ENCODE data around the gene SLC38A10. TPM values are rescaled to one million over a fixed set of nuclear protein-coding genes. Genes with fewer than 3 reads are reported as not detected.

Gene SLC38A10
- total and polyA plus RNA-seq, 10 of the 15 experiments (the other 5 are each of a cell fraction or from before 2014, with no cell fraction given), result 0.52 to 67.9 (median 22.1) TPM

DNA sequence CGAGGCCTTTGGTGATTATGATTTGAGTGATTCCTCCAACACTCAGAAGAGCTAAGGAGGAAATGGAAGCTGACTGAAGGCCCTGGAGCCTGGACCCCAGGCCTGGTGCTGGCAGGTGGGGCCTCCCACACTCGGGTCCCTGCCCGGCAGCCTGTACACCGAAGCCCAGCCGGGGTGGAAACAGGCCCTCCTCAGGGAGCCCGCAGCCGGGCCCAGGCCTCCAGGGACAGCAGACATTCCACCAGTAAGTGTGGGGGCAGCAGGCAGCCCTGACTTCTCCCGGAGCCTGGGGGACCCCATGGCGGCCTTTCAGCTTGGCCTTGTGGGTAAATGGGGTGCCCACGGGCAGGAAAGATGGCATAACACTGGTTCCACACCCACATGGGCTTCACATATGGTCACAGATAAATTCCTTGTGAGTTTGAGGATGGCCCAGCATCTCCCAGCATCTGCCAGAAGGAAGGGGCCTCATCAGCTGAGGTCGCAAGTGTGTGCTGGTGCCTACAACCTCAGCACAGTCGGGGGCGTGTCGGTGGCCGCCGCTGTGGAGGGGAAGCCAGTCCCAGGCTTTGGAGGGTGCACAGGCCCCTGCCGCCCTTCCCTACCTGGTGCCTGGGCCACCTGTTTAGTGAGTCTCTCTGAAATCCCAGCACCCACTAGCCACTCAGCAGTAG lies 29.2 kb upstream of the SLC38A10 start:
- BruUV-seq (replicated peaks), result no TSS peak
- no peak overlapping the region for H3K27ac ChIP-seq (ENCODE audit: control insufficient read depth, insufficient read depth)
- no peak overlapping the region for H3K4me2 ChIP-seq (ENCODE audit: control insufficient read depth, insufficient read depth)
- no peak overlapping the region for H3K4me3 ChIP-seq
- ChIA-PET SMC1A (ENCODE audit: uncharacterized antibody, unreplicated experiment) (interaction anchor here (0.6 kb wide), 1 partner anchor 36 kb away, joined by 3 read pairs; no protein-coding TSS in a partner anchor), RAD21 (ENCODE audit: unreplicated experiment) (interaction anchor here (1.1 kb wide), 1 partner anchor 32 kb away, joined by 3 read pairs; no protein-coding TSS in a partner anchor), POLR2A (no interaction called here), CTCF (no interaction called here)
- H3K79me2 ChIP-seq (ENCODE audit: control insufficient read depth, insufficient read depth, low read length), result no peaks in the 10 kb centered on the region
- peaks cover under 1% of the 10 kb centered on the region; the same call in 1 of the 2 replicates for H3K4me1 ChIP-seq (ENCODE audit: control insufficient read depth, insufficient read depth, low read length)
- FAIRE-seq (no peak), DNase-seq (ENCODE audit: low read depth, low spot score) (no peak), ATAC-seq (no peak)
- H2AFZ ChIP-seq (ENCODE audit: control insufficient read depth, low read depth, low read length), result no peak overlapping the region
- no peak for TF ChIP-seq POLR2AphosphoS5 (IDR thresholded peaks at IDR 0.05; ENCODE audit: low read length)
- TF ChIP-seq, protein P1, sequence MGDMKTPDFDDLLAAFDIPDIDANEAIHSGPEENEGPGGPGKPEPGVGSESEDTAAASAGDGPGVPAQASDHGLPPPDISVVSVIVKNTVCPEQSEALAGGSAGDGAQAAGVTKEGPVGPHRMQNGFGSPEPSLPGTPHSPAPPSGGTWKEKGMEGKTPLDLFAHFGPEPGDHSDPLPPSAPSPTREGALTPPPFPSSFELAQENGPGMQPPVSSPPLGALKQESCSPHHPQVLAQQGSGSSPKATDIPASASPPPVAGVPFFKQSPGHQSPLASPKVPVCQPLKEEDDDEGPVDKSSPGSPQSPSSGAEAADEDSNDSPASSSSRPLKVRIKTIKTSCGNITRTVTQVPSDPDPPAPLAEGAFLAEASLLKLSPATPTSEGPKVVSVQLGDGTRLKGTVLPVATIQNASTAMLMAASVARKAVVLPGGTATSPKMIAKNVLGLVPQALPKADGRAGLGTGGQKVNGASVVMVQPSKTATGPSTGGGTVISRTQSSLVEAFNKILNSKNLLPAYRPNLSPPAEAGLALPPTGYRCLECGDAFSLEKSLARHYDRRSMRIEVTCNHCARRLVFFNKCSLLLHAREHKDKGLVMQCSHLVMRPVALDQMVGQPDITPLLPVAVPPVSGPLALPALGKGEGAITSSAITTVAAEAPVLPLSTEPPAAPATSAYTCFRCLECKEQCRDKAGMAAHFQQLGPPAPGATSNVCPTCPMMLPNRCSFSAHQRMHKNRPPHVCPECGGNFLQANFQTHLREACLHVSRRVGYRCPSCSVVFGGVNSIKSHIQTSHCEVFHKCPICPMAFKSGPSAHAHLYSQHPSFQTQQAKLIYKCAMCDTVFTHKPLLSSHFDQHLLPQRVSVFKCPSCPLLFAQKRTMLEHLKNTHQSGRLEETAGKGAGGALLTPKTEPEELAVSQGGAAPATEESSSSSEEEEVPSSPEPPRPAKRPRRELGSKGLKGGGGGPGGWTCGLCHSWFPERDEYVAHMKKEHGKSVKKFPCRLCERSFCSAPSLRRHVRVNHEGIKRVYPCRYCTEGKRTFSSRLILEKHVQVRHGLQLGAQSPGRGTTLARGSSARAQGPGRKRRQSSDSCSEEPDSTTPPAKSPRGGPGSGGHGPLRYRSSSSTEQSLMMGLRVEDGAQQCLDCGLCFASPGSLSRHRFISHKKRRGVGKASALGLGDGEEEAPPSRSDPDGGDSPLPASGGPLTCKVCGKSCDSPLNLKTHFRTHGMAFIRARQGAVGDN (IDR thresholded peaks at IDR 0.05), result no peak
- TF ChIP-seq POLR2A (IDR thresholded peaks at IDR 0.05; ENCODE audit: low read depth, low read length), result no peak
- TF ChIP-seq TCF3 (IDR thresholded peaks at IDR 0.05; ENCODE audit: borderline replicate concordance, insufficient read depth, low read depth, low read length), result no peak
- no peak for TF ChIP-seq FOS (IDR thresholded peaks at IDR 0.05; ENCODE audit: borderline replicate concordance, extremely low read depth, insufficient read length)
- TF ChIP-seq, protein P2, sequence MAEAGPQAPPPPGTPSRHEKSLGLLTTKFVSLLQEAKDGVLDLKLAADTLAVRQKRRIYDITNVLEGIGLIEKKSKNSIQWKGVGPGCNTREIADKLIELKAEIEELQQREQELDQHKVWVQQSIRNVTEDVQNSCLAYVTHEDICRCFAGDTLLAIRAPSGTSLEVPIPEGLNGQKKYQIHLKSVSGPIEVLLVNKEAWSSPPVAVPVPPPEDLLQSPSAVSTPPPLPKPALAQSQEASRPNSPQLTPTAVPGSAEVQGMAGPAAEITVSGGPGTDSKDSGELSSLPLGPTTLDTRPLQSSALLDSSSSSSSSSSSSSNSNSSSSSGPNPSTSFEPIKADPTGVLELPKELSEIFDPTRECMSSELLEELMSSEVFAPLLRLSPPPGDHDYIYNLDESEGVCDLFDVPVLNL (IDR thresholded peaks at IDR 0.05; ENCODE audit: low read depth, low read length), result no peak
- TF ChIP-seq CHD4 (IDR thresholded peaks at IDR 0.05), result no peak
- TF ChIP-seq KLF5 (IDR thresholded peaks at IDR 0.05; ENCODE audit: partially characterized antibody), result no peak
- no peak for TF ChIP-seq NFIC (IDR thresholded peaks at IDR 0.05; ENCODE audit: low read depth, low read length)
- TF ChIP-seq NFYA (IDR thresholded peaks at IDR 0.05; ENCODE audit: borderline replicate concordance, low read depth, low read length), result no peak
- no peak for TF ChIP-seq CBX5 (IDR thresholded peaks at IDR 0.05; ENCODE audit: low read depth)
- no peak for TF ChIP-seq SIN3A (IDR thresholded peaks at IDR 0.05; ENCODE audit: low read depth, low read length)
- no peak for TF ChIP-seq ZZZ3 (IDR thresholded peaks at IDR 0.05; ENCODE audit: control insufficient read depth, insufficient read length, low read depth)
- TF ChIP-seq IRF4 (IDR thresholded peaks at IDR 0.05; ENCODE audit: low read depth, low read length), result no peak
- no peak for TF ChIP-seq SMARCA5 (IDR thresholded peaks at IDR 0.05)
- TF ChIP-seq, protein P3, sequence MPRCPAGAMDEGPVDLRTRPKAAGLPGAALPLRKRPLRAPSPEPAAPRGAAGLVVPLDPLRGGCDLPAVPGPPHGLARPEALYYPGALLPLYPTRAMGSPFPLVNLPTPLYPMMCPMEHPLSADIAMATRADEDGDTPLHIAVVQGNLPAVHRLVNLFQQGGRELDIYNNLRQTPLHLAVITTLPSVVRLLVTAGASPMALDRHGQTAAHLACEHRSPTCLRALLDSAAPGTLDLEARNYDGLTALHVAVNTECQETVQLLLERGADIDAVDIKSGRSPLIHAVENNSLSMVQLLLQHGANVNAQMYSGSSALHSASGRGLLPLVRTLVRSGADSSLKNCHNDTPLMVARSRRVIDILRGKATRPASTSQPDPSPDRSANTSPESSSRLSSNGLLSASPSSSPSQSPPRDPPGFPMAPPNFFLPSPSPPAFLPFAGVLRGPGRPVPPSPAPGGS (IDR thresholded peaks at IDR 0.05; ENCODE audit: borderline replicate concordance, insufficient read depth, low read depth, low read length, poor library complexity, severe bottlenecking), result no peak
- no peaks in the 10 kb centered on the region for H3K9me3 ChIP-seq (replicated peaks; ENCODE audit: control insufficient read depth, insufficient read depth, low read length)
- in situ Hi-C loops (cut with MboI) (no loop called here), intact Hi-C loops (cut with micrococcal nuclease; ENCODE audit: unreplicated experiment) (no loop called here)
- 62% methylated on average over 17 of the region's 17 CpGs for WGBS (ENCODE audit: insufficient coverage, insufficient replicate concordance, low lambda C conversion rate, missing lambda C conversion rate)
- H4K20me1 ChIP-seq (ENCODE audit: control insufficient read depth, insufficient read depth), result peaks cover 4% of the 10 kb centered on the region
- H3K36me3 ChIP-seq (ENCODE audit: control insufficient read depth in 2 of 2, insufficient read depth in 2 of 2, low read length in 1 of 2), result no peaks in the 10 kb centered on the region
- H3K9ac ChIP-seq (ENCODE audit: control insufficient read depth, insufficient read depth, low read length), result no peak overlapping the region
- H3K27me3 ChIP-seq (replicated peaks in 1 of 2; ENCODE audit: control insufficient read depth in 2 of 2, insufficient read depth in 2 of 2, low read length in 1 of 2), result no peaks in the 10 kb centered on the region; a peak in 2 of 4 replicates
